Pancreas (tissue), 10 donors: ENCODE results near the gene CELF6. TPM values are rescaled to one million over a fixed set of nuclear protein-coding genes. Genes with fewer than 3 reads are reported as not detected.

Experiments used
- ATAC-seq, 4 donors: fragments of 200-7000 bp; cut with Tn5 transposase; one replicate each; pipeline versions ENCODE4 v1.8.0 to v1.9.1; 2020; ENCODE audit warnings: mild to moderate bottlenecking in 4 of 4, moderate library complexity in 4 of 4
- DNase-seq, 6 donors: peaks; one replicate each; pipeline ENCODE4 v3.0.0-alpha.2; 2020
- FAIRE-seq: peaks from 2 replicates; lab custom pipeline; 2012; peaks lifted over from hg19 to GRCh38; lab: Jason Lieb, UNC
- H3K27ac ChIP-seq, 4 donors: fragments of 200-600 bp; sonication (generic); 1 replicate in 3 of 4; 2 replicates in 1 of 4; pipeline versions ENCODE4 v1.5.0 to v1.8.0; 2020
- H3K27me3 ChIP-seq, 4 donors: fragments of 200-600 bp; one replicate each; pipeline ENCODE4 v1.8.0; 2021
- H3K36me3 ChIP-seq, 3 donors: fragments of 200-600 bp; sonication (generic) in 1 of 3; one replicate each; pipeline versions ENCODE4 v1.5.0 to v1.8.0; 2020 to 2021
- H3K4me1 ChIP-seq, 3 donors: fragments of 200-600 bp; one replicate each; pipeline ENCODE4 v1.8.0; 2021
- H3K4me3 ChIP-seq, 4 donors: fragments of 200-600 bp; sonication (generic) in 2 of 4; one replicate each; pipeline versions ENCODE4 v1.5.0 to v1.8.0; 2020 to 2021
- H3K9me3 ChIP-seq, 4 donors: fragments of 200-600 bp; one replicate each; pipeline ENCODE4 v1.8.0; 2021
- WGBS, 2 donors: extraction: QIAGEN DNeasy Blood & Tissue Kit; methylation state at CpG; one replicate each; pipeline ENCODE4 v1.1.7; 2013; 5-methylcytosine and 5-hydroxymethylcytosine counted together
- intact Hi-C, 3 donors: fragments of 100-400 bp; cut with DNase I; formaldehyde crosslinking; loops; one replicate each; pipeline versions ENCODE4 v1.11.1 to v1.14.2; 2022
- polyA plus RNA-seq, 2 donors: library from polyadenylated mRNA; stranded (reverse); fragments of 200-250 nt; gene quantifications; one replicate each; pipeline ENCODE4 v1.2.3, GENCODE V29; 2013
- total RNA-seq, 6 donors: library from RNA; stranded (reverse); fragmentation: NEBNext Ultra II Directional in 4 of 6; extraction: Animal tissue kit (Norgen Biotek cat#: 25700) in 4 of 6; gene quantifications; one replicate each; pipeline versions ENCODE4 v1.2.1 to v1.2.4, GENCODE V29; 2021 to 2023
- TF ChIP-seq, protein P1 (sequence below), 4 donors: fragments of 200-600 bp; sonication (generic) in 3 of 4; IDR thresholded peaks; one replicate each; pipeline versions ENCODE4 v1.5.0 to v1.8.0; 2021; ENCODE audit warnings: antibody characterized with exemption in 4 of 4
- donor health status: healthy with polysubstance abuse.
- donor health status: DM: no; HTN: no; CAD: no; lungs with moderate emphysema.
- donor health status: DM: no; HTN: no; CAD: no.
- donor health status: control.
- donor health status: control.
- donor health status: Bipolar disorder and iron deficiency.
- donor health status: DM: yes; HTN: yes; CAD: no.
- donor health status: DM: no; HTN: no; CAD: no.
- donor health status: DM: no; HTN: no; CAD: no.
- donor health status: DM: yes; HTN: yes; CAD: no.

Gene CELF6
- total and polyA plus RNA-seq, 8 donors, result 0.25 to 13.6 (median 0.79) TPM

DNA sequence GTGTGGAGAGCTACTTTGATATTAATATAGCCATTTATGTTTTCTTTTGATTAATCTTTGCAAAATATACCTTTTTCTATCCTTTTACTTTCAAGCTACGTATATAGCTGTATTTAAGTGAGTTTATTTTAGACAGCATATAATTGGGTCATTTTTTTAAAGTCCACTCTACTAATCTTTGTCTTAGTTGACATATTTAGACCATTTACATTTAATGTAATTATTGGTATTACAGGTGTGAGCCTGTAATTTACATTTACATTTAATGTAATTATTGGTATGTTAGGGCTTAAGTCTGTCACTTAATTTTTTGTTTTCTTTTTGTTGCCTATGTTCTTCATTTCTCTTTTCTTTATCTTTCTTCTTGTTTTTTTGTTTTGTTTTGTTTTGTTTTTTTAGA is 3.8 kb upstream of the CELF6 start:
- no peak for ATAC-seq
- peaks cover 0 to 5% (median 5%) of the 10 kb centered on the region in 3 donors for H3K4me1 ChIP-seq
- peaks cover 0 to 5% (median 0%) of the 10 kb centered on the region in 3 donors for H3K36me3 ChIP-seq
- intact Hi-C loops, result no loop called here
- FAIRE-seq, result no peak
- H3K27ac ChIP-seq, result no peak overlapping the region
- no peak overlapping the region for H3K4me3 ChIP-seq
- TF ChIP-seq, protein P1, sequence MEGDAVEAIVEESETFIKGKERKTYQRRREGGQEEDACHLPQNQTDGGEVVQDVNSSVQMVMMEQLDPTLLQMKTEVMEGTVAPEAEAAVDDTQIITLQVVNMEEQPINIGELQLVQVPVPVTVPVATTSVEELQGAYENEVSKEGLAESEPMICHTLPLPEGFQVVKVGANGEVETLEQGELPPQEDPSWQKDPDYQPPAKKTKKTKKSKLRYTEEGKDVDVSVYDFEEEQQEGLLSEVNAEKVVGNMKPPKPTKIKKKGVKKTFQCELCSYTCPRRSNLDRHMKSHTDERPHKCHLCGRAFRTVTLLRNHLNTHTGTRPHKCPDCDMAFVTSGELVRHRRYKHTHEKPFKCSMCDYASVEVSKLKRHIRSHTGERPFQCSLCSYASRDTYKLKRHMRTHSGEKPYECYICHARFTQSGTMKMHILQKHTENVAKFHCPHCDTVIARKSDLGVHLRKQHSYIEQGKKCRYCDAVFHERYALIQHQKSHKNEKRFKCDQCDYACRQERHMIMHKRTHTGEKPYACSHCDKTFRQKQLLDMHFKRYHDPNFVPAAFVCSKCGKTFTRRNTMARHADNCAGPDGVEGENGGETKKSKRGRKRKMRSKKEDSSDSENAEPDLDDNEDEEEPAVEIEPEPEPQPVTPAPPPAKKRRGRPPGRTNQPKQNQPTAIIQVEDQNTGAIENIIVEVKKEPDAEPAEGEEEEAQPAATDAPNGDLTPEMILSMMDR (IDR thresholded peaks at IDR 0.05), result no peak
- 100% methylated on average over 1 of the region's 1 CpG for WGBS, 2 donors
- no peak for DNase-seq
- no peaks in the 10 kb centered on the region for H3K9me3 ChIP-seq
- H3K27me3 ChIP-seq, result no peaks in the 10 kb centered on the region

DNA sequence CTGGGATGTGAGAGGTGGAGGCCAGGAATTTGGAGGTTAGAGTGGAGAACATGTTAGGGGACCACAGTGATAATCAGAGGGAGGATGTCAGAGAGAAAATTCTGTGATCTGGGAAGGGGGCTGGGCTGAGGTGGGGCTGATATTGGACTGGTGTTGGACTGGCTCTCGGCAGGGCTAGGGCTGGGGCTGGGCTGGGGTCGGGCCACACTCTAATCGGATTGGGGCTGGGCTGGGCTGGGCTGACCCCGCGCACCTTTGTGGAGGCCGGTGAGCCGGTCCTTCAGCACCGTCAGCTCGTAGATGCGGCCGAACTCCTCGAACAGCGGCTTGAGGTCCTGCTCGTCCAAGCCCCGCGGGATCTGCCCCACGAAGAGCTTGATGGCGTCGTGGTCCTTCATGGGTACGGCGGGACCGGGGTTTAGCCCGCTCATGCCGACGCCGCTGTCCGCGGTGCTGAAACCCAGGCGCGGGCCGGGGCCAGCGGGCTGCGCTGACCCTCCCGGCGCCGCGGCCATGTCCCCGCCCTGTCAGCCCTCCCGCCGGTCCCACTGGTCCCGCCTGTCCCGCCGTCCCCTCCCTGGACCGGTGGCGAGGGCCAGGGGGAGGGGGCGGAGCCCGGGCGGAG is 485 bp downstream of the CELF6 start:
- Histone ChIP-seq H3K27ac (no peak overlapping the region), H3K9me3 (no peaks in the 10 kb centered on the region), H3K4me1 (peaks cover 0 to 5% (median 5%) of the 10 kb centered on the region in 3 donors), H3K27me3 (no peaks in the 10 kb centered on the region), H3K4me3 (peak overlapping the region; percentile 33 to 67 (median 43)), H3K36me3 (no peaks in the 10 kb centered on the region)
- 7 to 9% methylated on average over 32 to 48 of the region's 48 CpGs for WGBS, 2 donors
- ATAC-seq (peak; percentile 87 to 94 (median 92)), DNase-seq (peak; percentile 57 to 93 (median 80)), FAIRE-seq (no peak)
- intact Hi-C loops, result loop anchor here in 1 of 3 donors (10.0 kb wide), 1 partner anchor 205 kb away; no protein-coding TSS in a partner anchor
- TF ChIP-seq, protein P1 (IDR thresholded peaks at IDR 0.05), result no peak

DNA sequence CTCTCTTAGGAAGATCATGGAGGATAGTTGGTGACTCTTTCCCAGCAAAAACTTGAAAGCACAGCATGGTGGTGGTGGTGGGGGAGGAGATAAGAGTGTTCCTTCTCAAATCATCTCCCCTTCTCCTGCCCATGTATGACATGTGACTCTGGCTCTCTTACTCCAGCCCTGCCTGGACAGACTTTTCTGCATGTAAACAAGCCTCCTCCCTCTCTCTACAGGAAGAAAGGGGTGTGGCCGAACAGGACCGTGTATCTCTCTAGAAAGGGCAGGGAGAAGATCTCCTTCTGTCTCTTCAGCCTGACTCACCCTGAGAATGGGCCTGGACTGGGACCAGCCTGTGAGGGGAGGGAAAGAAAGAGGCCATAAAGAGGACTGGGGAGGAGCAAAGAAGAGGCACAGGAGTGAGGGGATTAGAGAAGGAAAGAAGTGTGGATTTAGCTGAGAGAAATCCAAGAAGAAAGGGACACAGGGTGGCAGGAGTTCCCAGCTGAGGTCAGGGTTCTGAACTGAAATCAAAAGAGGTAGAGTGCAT is 1.5 kb downstream of the CELF6 start:
- no peaks in the 10 kb centered on the region for H3K27me3 ChIP-seq
- intact Hi-C loops, result loop anchor here in 1 of 3 donors (10.0 kb wide), 1 partner anchor 206 kb away; no protein-coding TSS in a partner anchor
- no peaks in the 10 kb centered on the region for H3K36me3 ChIP-seq

DNA sequence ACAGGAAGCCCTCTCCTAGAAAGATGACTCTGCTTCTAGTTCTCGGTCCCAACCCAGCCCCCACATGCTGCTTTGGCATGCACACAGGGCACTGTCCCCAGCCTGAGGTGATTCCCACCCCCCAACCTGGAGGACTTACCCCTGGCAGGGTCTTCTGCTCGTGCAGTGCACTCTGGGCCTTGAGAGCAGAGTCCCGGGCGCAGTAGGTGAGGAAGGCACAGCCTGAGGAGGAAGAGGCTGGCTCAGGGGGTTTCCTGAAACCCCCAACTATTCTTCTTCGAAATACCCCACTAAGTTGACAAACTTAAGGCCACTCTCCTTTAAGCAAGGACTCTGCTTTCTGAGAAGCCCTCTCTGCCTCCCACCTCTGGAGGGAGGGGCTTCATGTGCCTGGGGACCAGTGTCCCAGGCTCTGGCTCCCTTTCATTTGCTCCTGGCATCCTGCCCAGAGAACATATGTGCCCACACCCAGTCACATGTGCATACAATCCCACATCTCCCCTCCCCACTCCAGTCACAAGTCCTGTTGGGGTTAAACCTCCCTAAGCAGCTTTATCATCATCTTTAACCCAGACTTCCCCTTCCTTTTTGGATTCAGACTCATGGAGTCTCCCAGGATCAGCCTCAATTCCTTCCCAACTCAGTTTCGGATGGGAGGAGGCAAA is 4.1 kb downstream of the CELF6 start:
- no peak for ATAC-seq
- no peak overlapping the region for H3K4me3 ChIP-seq
- TF ChIP-seq, protein P1 (IDR thresholded peaks at IDR 0.05), result no peak

More for the DNA sequence above, 1.5 kb downstream of the CELF6 start:
- H3K9me3 ChIP-seq, result no peaks in the 10 kb centered on the region
- TF ChIP-seq, protein P1 (IDR thresholded peaks at IDR 0.05), result no peak
- peaks cover 0 to 5% (median 5%) of the 10 kb centered on the region in 3 donors for H3K4me1 ChIP-seq
- ATAC-seq, result no peak
- no peak for FAIRE-seq
- WGBS, 2 donors, result 42 to 80% methylated on average over 2 of the region's 2 CpGs
- H3K27ac ChIP-seq, result no peak overlapping the region
- no peak for DNase-seq
- H3K4me3 ChIP-seq, result no peak overlapping the region

More for the DNA sequence above, 4.1 kb downstream of the CELF6 start:
- Histone ChIP-seq H3K9me3 (no peaks in the 10 kb centered on the region), H3K27me3 (no peaks in the 10 kb centered on the region), H3K27ac (no peak overlapping the region), H3K36me3 (no peaks in the 10 kb centered on the region), H3K4me1 (peaks cover 0 to 4% (median 3%) of the 10 kb centered on the region in 3 donors)
- intact Hi-C loops, result loop anchor here in 1 of 3 donors (10.0 kb wide), 1 partner anchor 209 kb away; no protein-coding TSS in a partner anchor
- 61 to 67% methylated on average over 6 of the region's 6 CpGs for WGBS, 2 donors
- FAIRE-seq, result no peak
- DNase-seq, result peak in 1 of 6 donors; percentile 36
